ENCODE measurements around the gene TMEM86A. TPM values are rescaled to one million over a fixed set of nuclear protein-coding genes. Genes with fewer than 3 reads are reported as not detected.
"Not testable (repeated sequence)": the region's sequence is repeated elsewhere in the genome, so short reads cannot be mapped to it uniquely, and the experiment has no call there.

Gene TMEM86A
- total and polyA plus RNA-seq, 11 donors: 2.3 to 13.1 (median 4.7) TPM

GRCh38 chr11:18682466-18682865 is 16.1 kb upstream of the TMEM86A start:
- Histone ChIP-seq H3K9me3 (no peaks in the 10 kb centered on the region), H3K4me3 (no peak overlapping the region), H3K27me3 (no peaks in the 10 kb centered on the region), H3K4me1 (no peaks in the 10 kb centered on the region), H3K27ac (no peak overlapping the region), H3K36me3 (no peaks in the 10 kb centered on the region)
- ATAC-seq: no peak
- WGBS, 4 donors: 92 to 97% (median 94%) methylated on average over 3 of the region's 3 CpGs
- TF ChIP-seq CTCF (IDR thresholded peaks at IDR 0.05): no peak
- TF ChIP-seq POLR2A (IDR thresholded peaks at IDR 0.05): no peak
- intact Hi-C loops (cut with DNase I): no loop called here
- no peak for DNase-seq

GRCh38 chr11:18684267-18684666 is 14.3 kb upstream of the TMEM86A start:
- intact Hi-C loops (cut with DNase I): no loop called here
- TF ChIP-seq CTCF (IDR thresholded peaks at IDR 0.05) (no peak), POLR2A (IDR thresholded peaks at IDR 0.05) (no peak)
- 42 to 79% (median 74%) methylated on average over 1 of the region's 1 CpG for WGBS, 4 donors
- no peaks in the 10 kb centered on the region for H3K4me1 ChIP-seq
- no peaks in the 10 kb centered on the region for H3K27me3 ChIP-seq
- H3K27ac ChIP-seq: no peak overlapping the region
- no peaks in the 10 kb centered on the region for H3K36me3 ChIP-seq
- no peaks in the 10 kb centered on the region for H3K9me3 ChIP-seq
- DNase-seq: no peak
- ATAC-seq: no peak
- no peak overlapping the region for H3K4me3 ChIP-seq

DNA sequence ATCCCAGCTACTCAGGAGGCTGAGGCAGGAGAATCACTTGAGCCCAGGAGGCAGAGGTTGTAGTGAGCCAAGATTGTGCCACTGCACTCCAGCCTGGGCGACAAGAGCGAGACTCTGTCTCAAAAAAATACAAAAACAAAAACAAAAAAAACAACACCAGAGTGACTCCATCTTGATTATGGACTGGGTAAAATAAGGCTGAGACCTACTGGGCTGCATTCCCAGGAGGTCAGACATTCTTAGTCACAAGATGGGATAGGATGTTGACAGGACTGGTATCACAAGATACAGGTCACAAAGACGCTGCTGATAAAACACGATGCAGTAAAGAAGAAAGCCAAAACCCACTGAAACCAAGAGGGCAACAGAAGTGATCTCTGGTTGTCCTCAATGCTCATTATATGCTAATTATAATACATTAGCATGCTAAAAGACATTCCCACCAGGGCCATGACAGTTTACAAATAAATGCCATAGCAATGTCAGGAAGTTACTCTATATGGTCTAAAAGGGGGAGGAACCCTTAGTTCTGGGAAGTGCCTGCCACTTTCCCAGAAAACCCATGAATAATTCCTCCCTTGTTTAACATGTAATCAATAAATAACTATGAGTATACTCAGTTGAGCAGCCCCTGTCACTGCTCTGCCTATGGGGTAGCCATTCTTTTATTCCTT is 7.0 kb upstream of the TMEM86A start:
- not testable (repeated sequence) for H3K27ac ChIP-seq, ATAC-seq, DNase-seq, H3K36me3 ChIP-seq, H3K27me3 ChIP-seq, H3K4me1 ChIP-seq, H3K9me3 ChIP-seq, H3K4me3 ChIP-seq
- whole genome bisulfite sequencing, 4 donors: 58 to 62% (median 60%) methylated on average over 4 of the region's 4 CpGs
- intact Hi-C loops (cut with DNase I): loop anchor here in 1 of 10 donors (5.0 kb wide), 1 partner anchor 36 kb away; the partner anchor contains the start of gene IGSF22

DNA sequence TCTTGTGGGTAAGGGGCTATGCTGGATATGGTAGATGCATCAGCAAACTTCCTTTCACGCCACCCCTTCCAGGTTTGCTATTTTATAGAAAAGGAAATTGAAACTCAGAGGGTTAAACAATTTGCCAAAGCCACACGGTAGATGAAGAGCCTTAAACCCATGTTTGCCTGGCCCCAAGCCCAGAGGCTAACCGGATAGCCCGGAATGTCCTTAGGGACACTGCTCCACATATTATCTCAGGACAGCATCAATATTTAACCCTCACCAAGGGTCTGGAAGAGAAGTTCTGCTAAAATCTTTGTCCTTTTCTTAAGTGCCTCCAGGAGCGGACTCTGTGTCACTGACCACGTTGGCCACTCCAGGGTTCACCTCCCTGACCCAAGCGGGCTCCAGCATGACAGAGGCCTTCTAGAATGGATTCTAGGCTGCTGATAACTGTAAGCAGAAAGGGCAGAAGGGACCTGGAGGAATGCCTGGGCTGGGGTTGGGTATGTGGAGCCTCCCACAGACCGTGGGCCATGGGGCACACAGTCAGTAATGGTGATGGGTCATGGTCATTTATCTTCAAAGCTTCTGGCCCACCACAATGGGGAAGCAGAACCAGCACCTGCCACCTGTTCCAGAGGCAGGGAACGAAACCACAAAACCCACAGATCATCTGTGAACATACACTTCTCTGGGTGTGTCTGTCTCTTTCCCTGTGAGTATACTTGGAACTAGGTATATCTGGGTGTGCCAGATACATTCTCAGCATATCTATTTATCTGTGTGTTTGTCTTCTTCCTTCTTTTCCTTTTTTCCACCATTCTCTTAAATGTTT is 5.4 kb upstream of the TMEM86A start:
- Histone ChIP-seq H3K36me3 (no peaks in the 10 kb centered on the region), H3K4me1 (peaks cover 0 to 11% (median 2%) of the 10 kb centered on the region in 12 donors), H3K27ac (no peak overlapping the region), H3K4me3 (no peak overlapping the region), H3K27me3 (no peaks in the 10 kb centered on the region), H3K9me3 (no peaks in the 10 kb centered on the region)
- WGBS, 4 donors: 51 to 61% (median 55%) methylated on average over 9 of the region's 9 CpGs
- intact Hi-C loops (cut with DNase I): loop anchor here in 1 of 10 donors (5.0 kb wide), 1 partner anchor 34 kb away; the partner anchor contains the start of gene IGSF22
- DNase-seq: no peak
- ATAC-seq: no peak
- no peak for TF ChIP-seq CTCF (IDR thresholded peaks at IDR 0.05)
- no peak for TF ChIP-seq POLR2A (IDR thresholded peaks at IDR 0.05)

All from heart left ventricle (tissue), 16 donors.